ENCODE results near the gene NIP7. TPM values are rescaled to one million over a fixed set of nuclear protein-coding genes. Genes with fewer than 3 reads are reported as not detected.

Gene NIP7
- total RNA-seq, 1 donor from 2014 or later, result 20.8 TPM

DNA sequence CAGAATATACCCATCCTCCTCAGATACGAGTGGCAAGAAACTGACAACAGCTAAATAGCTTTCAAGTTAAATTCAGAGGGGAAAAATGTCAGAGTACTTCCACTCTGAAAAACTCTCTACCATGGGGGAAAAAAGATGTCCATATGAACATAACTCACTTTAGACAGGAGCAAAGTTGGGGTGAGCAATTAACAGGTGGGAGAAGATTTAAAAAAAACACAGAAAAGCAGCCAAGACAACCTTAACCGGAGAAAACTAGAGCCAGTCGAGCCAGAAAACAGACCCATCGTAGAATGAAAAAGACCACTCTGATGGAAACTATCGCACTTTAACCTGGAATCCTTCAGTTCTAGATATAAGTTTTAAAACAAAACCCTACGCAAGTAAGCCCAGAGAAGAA is 45.4 kb downstream of the NIP7 start:
- peak overlapping the region; percentile 85 for H3K27ac ChIP-seq
- peak overlapping the region; percentile 75 for H3K4me3 ChIP-seq
- no peaks in the 10 kb centered on the region for H3K27me3 ChIP-seq
- ATAC-seq (no peak), DNase-seq (no peak)
- no peaks in the 10 kb centered on the region for H3K9me3 ChIP-seq
- intact Hi-C loops (cut with DNase I), result no loop called here
- peaks cover 14% of the 10 kb centered on the region for H3K4me1 ChIP-seq
- TF ChIP-seq, protein P1, sequence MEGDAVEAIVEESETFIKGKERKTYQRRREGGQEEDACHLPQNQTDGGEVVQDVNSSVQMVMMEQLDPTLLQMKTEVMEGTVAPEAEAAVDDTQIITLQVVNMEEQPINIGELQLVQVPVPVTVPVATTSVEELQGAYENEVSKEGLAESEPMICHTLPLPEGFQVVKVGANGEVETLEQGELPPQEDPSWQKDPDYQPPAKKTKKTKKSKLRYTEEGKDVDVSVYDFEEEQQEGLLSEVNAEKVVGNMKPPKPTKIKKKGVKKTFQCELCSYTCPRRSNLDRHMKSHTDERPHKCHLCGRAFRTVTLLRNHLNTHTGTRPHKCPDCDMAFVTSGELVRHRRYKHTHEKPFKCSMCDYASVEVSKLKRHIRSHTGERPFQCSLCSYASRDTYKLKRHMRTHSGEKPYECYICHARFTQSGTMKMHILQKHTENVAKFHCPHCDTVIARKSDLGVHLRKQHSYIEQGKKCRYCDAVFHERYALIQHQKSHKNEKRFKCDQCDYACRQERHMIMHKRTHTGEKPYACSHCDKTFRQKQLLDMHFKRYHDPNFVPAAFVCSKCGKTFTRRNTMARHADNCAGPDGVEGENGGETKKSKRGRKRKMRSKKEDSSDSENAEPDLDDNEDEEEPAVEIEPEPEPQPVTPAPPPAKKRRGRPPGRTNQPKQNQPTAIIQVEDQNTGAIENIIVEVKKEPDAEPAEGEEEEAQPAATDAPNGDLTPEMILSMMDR (IDR thresholded peaks at IDR 0.05), result no peak
- peaks cover 45% of the 10 kb centered on the region for H3K36me3 ChIP-seq

DNA sequence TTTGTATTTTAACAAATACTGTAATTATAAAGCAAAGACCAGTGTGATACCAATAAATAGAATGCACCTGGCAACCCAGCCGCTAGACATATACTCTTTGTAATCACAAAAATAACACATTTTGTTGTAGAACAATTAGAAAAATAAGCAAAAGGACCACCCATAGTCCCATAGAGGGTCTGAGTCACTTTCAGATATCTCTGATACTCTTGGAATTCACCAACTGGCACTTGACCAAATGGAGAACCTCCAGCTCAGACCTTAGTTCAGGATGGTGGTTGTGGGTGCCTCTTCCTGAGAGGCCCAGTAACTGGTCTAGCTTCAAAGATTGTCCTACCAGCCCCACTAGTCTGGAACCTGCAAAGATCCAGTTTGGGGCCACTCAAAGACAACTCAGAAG is 47.0 kb downstream of the NIP7 start:
- DNase-seq, result no peak
- peak overlapping the region; percentile 75 for H3K4me3 ChIP-seq

More for the DNA sequence above, 47.0 kb downstream of the NIP7 start:
- no peak overlapping the region for H3K27ac ChIP-seq
- peaks cover 30% of the 10 kb centered on the region for H3K36me3 ChIP-seq
- no peaks in the 10 kb centered on the region for H3K9me3 ChIP-seq
- peaks cover 14% of the 10 kb centered on the region for H3K4me1 ChIP-seq
- intact Hi-C loops (cut with DNase I), result no loop called here
- TF ChIP-seq, protein P1 (IDR thresholded peaks at IDR 0.05), result no peak
- ATAC-seq, result no peak
- no peaks in the 10 kb centered on the region for H3K27me3 ChIP-seq

Other genes starting within 250 kb of the NIP7 start
- 8.2 TPM for gene HAS3, start 234.1 kb upstream of the NIP7 start, total RNA-seq
- gene CHTF8, start 207.2 kb upstream of the NIP7 start, total RNA-seq, result 97.3 TPM
- 36.5 TPM for gene UTP4, start 207.1 kb upstream of the NIP7 start, total RNA-seq
- 44.6 TPM for gene SNTB2, start 152.6 kb upstream of the NIP7 start, total RNA-seq
- gene VPS4A, start 28.4 kb upstream of the NIP7 start, total RNA-seq, result 28.9 TPM
- 8.8 TPM for gene PDF, start 9.2 kb upstream of the NIP7 start, total RNA-seq
- gene COG8, start 208 bp upstream of the NIP7 start, total RNA-seq, result 32.3 TPM
- gene TMED6, start 12.0 kb downstream of the NIP7 start, total RNA-seq, result 0.69 TPM
- gene TERF2, start 46.2 kb downstream of the NIP7 start, total RNA-seq, result 33.0 TPM
- gene CYB5B, start 84.8 kb downstream of the NIP7 start, total RNA-seq, result 88.4 TPM
- 62.3 TPM for gene NFAT5, start 226.2 kb downstream of the NIP7 start, total RNA-seq

All from upper lobe of right lung (tissue), 1 donor.